Gastrocnemius medialis (tissue), 4 donors: ENCODE measurements around the gene DDA1. TPM values are rescaled to one million over a fixed set of nuclear protein-coding genes. Genes with fewer than 3 reads are reported as not detected.

Experiments used
- ATAC-seq, 2 donors: fragments of 150-250 bp; one replicate each; pipeline ENCODE4 v1.9.1; 2016
- DNase-seq, 2 donors: peaks; one replicate each; pipeline ENCODE4 v3.0.0-alpha.2; 2019
- H3K27ac ChIP-seq, 4 donors: fragments of 200-600 bp; sonication (generic); 1 replicate in 1 of 4; 2 replicates in 3 of 4; pipeline ENCODE4 v1.5.1; 2016 to 2018; ENCODE audit warnings: mild to moderate bottlenecking in 2 of 4, moderate library complexity in 1 of 4
- H3K27me3 ChIP-seq, 3 donors: fragments of 200-600 bp; sonication (generic) in 2 of 3; 1 replicate in 1 of 3; 2 replicates in 2 of 3; pipeline versions ENCODE4 v1.5.1 to v1.6.0; 2016 to 2019; ENCODE audit warnings: mild to moderate bottlenecking in 1 of 3, moderate library complexity in 1 of 3
- H3K36me3 ChIP-seq, 2 donors: fragments of 200-600 bp; sonication (generic) in 1 of 2; one replicate each; pipeline ENCODE4 v1.5.1; 2017 to 2018
- H3K4me1 ChIP-seq, 2 donors: fragments of 200-600 bp; sonication (generic) in 1 of 2; one replicate each; pipeline ENCODE4 v1.5.1; 2016 to 2017; ENCODE audit warnings: mild to moderate bottlenecking in 2 of 2
- H3K4me3 ChIP-seq, 4 donors: fragments of 200-600 bp; sonication (generic) in 3 of 4; 1 replicate in 1 of 4; 2 replicates in 3 of 4; pipeline ENCODE4 v1.5.1; 2016 to 2019; ENCODE audit warnings: mild to moderate bottlenecking in 2 of 4
- H3K9me3 ChIP-seq, 3 donors: fragments of 200-600 bp; sonication (generic) in 2 of 3; 1 replicate in 1 of 3; 2 replicates in 2 of 3; pipeline ENCODE4 v1.5.1; 2016 to 2019
- CTCF ChIP-seq, 5 experiments: fragments of 450-650 bp in 3 of 5; fragments of 200-600 bp in 2 of 5; sonication (generic) in 2 of 5; IDR thresholded peaks in 4 of 5; conservative IDR thresholded peaks in 1 of 5; 1 replicate in 4 of 5; 2 replicates in 1 of 5; pipeline ENCODE4 v1.5.1; 2016 to 2019; ENCODE audit warnings: antibody characterized with exemption in 5 of 5, mild to moderate bottlenecking in 3 of 5, moderate library complexity in 3 of 5
- POLR2A ChIP-seq, 2 donors: fragments of 450-650 bp; IDR thresholded peaks; one replicate each; pipeline ENCODE4 v1.6.1; 2017; ENCODE audit warnings: antibody characterized with exemption in 2 of 2, mild to moderate bottlenecking in 2 of 2, moderate library complexity in 2 of 2
- in situ Hi-C, 4 donors: fragments of 200-750 bp; cut with MboI; loops; one replicate each; pipeline versions ENCODE4 v1.15.0 to v1.8.0; 2017; ENCODE audit warnings: low sequenced_read_pairs in 4 of 4
- intact Hi-C: fragments of 100-400 bp; cut with DNase I; formaldehyde crosslinking; loops from one replicate; pipeline ENCODE4 v1.15.1; 2023; ENCODE audit warnings: low total_unique reads
- total RNA-seq, 4 donors: library from RNA; depleted of rRNA; stranded (reverse); fragments of >200 nt; gene quantifications; one replicate each; pipeline versions ENCODE4 v1.1.0 to v1.2.3, GENCODE V29; 2016

DDA1 gene
- total RNA-seq, 4 donors from 2014 or later: 18.7 to 40.0 (median 27.0) TPM

- no peak overlapping the region for H3K4me3 ChIP-seq
- ATAC-seq: no peak
- peaks cover 0 to 7% of the 10 kb centered on the region in 2 donors for H3K36me3 ChIP-seq
- TF ChIP-seq CTCF (IDR thresholded peaks at IDR 0.05 in 4 of 5, conservative IDR thresholded peaks at IDR 0.05 in 1 of 5): no peak
- TF ChIP-seq POLR2A (IDR thresholded peaks at IDR 0.05): no peak
- no peaks in the 10 kb centered on the region for H3K4me1 ChIP-seq
- intact Hi-C loops: no loop called here
- no peak overlapping the region for H3K27ac ChIP-seq
- H3K27me3 ChIP-seq: no peaks in the 10 kb centered on the region
- no peaks in the 10 kb centered on the region for H3K9me3 ChIP-seq
- in situ Hi-C loops: no loop called here
- no peak for DNase-seq
Measured at GRCh38 chr19:17325881-17326594, 16.7 kb downstream of the DDA1 start.

- no peak overlapping the region for H3K27ac ChIP-seq
- ATAC-seq (no peak), DNase-seq (no peak)
- H3K9me3 ChIP-seq: no peaks in the 10 kb centered on the region
- H3K4me3 ChIP-seq: no peak overlapping the region
- peaks cover 0 to 3% of the 10 kb centered on the region in 2 donors for H3K36me3 ChIP-seq
- intact Hi-C loops (no loop called here), in situ Hi-C loops (no loop called here)
- TF ChIP-seq CTCF (IDR thresholded peaks at IDR 0.05 in 4 of 5, conservative IDR thresholded peaks at IDR 0.05 in 1 of 5): no peak
- no peak for TF ChIP-seq POLR2A (IDR thresholded peaks at IDR 0.05)
- H3K4me1 ChIP-seq: no peaks in the 10 kb centered on the region
- H3K27me3 ChIP-seq: no peaks in the 10 kb centered on the region
Measured at GRCh38 chr19:17326595-17326966, 17.2 kb downstream of the DDA1 start.

GRCh38 chr19:17327068-17327653 lies 17.8 kb downstream of the DDA1 start:
- DNase-seq (no peak), ATAC-seq (no peak)
- no peaks in the 10 kb centered on the region for H3K4me1 ChIP-seq
- H3K36me3 ChIP-seq: no peaks in the 10 kb centered on the region
- TF ChIP-seq POLR2A (IDR thresholded peaks at IDR 0.05) (no peak), CTCF (IDR thresholded peaks at IDR 0.05 in 4 of 5, conservative IDR thresholded peaks at IDR 0.05 in 1 of 5) (no peak)
- H3K9me3 ChIP-seq: no peaks in the 10 kb centered on the region
- H3K27ac ChIP-seq: no peak overlapping the region
- H3K27me3 ChIP-seq: no peaks in the 10 kb centered on the region
- intact Hi-C loops: no loop called here
- H3K4me3 ChIP-seq: no peak overlapping the region
- in situ Hi-C loops: no loop called here

- intact Hi-C loops: no loop called here
- Histone ChIP-seq H3K4me3 (no peak overlapping the region), H3K9me3 (no peaks in the 10 kb centered on the region), H3K36me3 (no peaks in the 10 kb centered on the region), H3K27me3 (no peaks in the 10 kb centered on the region), H3K27ac (no peak overlapping the region), H3K4me1 (no peaks in the 10 kb centered on the region)
- in situ Hi-C loops: no loop called here
- no peak for DNase-seq
- no peak for TF ChIP-seq CTCF (IDR thresholded peaks at IDR 0.05 in 4 of 5, conservative IDR thresholded peaks at IDR 0.05 in 1 of 5)
- TF ChIP-seq POLR2A (IDR thresholded peaks at IDR 0.05): no peak
- no peak for ATAC-seq
Measured at GRCh38 chr19:17327654-17328516, 18.5 kb downstream of the DDA1 start.
